ENCODE measurements around the gene SYNDIG1.

Gene SYNDIG1

GRCh38 chr20:24448170-24448569 lies 21.3 kb upstream of the SYNDIG1 start:
- no peak for DNase-seq (ENCODE audit: low read depth)

DNA sequence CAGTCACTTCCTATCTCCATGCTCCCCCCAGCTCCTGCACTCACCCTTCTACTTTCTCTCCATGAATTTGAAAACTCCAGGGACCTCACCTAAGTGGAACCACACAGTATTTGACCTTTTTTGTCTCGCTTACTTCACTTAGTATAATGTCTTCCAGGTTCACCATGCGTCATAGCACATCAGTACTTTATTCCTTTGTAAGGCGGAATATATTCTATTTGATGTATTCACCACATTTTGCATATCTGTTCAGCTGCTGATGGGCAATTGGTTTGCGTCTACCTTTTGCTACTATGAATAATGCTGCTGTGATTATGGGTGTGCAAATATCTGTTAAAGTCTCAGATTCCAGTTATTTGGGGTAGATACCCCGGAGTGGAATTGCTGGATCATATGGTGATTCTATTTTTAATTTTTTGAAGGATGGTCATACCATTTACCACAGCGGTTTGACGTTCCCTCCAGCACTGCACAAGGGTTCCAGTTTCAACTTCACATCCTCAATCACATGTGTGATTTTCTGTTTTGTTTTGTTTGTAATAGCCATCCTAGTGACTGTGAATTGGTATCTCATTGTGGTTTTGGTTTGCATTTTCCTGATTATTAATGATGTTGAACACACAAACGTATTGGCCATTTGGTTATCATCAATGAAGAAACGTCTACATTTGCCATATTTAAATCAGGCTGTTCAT lies 20.3 kb upstream of the SYNDIG1 start:
- DNase-seq (ENCODE audit: low read depth) = no peak

DNA sequence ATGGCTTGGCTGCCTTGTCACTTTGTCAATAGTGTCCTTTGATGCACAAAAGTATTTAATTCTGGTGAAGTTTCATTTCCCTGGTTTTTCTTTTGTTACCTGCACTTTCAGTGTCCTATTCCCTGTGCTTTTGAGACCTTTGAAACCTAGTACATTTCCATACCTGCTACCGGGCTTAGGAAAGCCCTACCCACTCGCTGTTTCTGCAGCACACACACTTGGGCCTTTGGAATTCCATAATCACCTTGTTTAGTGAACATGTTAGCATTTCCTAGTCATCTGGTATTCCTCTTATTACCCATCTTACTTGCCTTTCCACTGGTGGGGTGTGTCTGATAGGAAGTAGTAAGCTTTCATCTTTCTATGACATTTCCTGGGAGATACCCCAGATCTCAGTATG lies 19.3 kb upstream of the SYNDIG1 start:
- no peak for DNase-seq (ENCODE audit: low read depth)

- DNase-seq (ENCODE audit: low read depth) = no peak
Measured at GRCh38 chr20:24450624-24451376, 18.6 kb upstream of the SYNDIG1 start.

GRCh38 chr20:24451428-24451827 lies 18.0 kb upstream of the SYNDIG1 start:
- DNase-seq (ENCODE audit: low read depth) = no peak

GRCh38 chr20:24452016-24452415 lies 17.4 kb upstream of the SYNDIG1 start:
- no peak for DNase-seq (ENCODE audit: low read depth)

- no peak for DNase-seq (ENCODE audit: low read depth)
Measured at GRCh38 chr20:24452498-24453127, 16.8 kb upstream of the SYNDIG1 start.

- DNase-seq (ENCODE audit: low read depth) = no peak
Measured at GRCh38 chr20:24453869-24454268, 15.6 kb upstream of the SYNDIG1 start.

DNA sequence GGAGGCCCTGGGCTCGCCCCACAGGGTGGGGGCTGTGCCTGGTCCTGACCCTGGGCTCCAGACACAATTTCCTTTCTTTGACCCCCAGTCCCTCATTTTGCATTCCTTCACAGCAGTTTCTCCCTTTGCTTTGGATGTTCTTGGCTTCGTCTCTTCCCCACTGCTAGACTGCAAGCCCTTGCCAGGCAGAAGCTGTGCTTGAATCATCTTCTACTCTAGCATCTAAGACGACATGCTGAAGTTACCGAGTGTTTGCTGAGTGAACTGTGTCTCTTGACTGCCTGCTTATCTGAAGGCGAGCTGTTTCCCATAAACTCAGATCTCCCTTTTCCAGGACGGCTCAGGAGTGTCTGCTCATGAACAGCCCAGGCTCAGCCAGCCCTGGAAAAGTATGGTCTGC lies 14.3 kb upstream of the SYNDIG1 start:
- no peak for DNase-seq (ENCODE audit: low read depth)

- no peak for DNase-seq (ENCODE audit: low read depth)
Measured at GRCh38 chr20:24456398-24456781, 13.0 kb upstream of the SYNDIG1 start.

- no peak for DNase-seq (ENCODE audit: low read depth)
Measured at GRCh38 chr20:24458436-24458835, 11.0 kb upstream of the SYNDIG1 start.

DNA sequence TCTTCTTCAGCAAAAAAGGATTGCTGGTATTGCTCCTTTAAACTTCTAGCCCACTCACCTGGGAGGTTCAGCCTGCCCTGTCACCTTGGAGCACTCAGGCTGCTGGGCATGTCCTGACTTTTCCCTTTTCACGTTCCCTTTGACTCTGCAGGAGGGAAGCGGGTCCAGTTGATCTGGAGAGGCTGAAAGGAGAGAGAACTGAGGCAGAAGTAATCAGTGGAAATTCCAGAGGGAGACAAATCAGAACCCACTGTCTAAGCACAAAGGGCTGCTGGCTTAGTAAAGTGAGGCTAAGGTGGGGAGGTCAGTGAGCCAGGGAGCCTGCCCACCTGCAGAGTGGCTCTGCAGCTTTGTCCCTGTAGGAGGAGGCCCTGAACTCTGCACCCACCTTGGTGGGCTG lies 9.7 kb upstream of the SYNDIG1 start:
- no peak for DNase-seq (ENCODE audit: low read depth)

GRCh38 chr20:24460712-24461111 lies 8.7 kb upstream of the SYNDIG1 start:
- no peak for DNase-seq (ENCODE audit: low read depth)

DNA sequence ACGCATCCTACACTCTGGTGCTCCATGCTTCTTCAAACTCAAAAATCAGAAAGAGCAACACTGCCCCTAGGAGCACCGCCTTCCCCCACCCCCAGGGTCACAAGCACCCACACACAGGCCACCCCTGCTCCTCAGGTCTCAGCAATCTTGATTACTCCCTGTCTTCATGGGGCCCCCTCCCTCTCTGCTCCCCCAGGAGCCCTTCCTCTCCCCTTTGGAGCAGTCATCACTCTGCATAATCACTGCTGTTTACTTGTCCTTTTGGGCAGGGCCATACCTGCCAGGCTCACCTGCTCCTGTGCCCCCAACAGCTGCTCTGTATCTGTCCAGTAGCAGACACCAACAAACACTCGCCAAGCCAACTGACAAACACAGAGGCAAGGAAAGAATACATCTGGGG lies 7.6 kb upstream of the SYNDIG1 start:
- DNase-seq (ENCODE audit: low read depth) = no peak

DNA sequence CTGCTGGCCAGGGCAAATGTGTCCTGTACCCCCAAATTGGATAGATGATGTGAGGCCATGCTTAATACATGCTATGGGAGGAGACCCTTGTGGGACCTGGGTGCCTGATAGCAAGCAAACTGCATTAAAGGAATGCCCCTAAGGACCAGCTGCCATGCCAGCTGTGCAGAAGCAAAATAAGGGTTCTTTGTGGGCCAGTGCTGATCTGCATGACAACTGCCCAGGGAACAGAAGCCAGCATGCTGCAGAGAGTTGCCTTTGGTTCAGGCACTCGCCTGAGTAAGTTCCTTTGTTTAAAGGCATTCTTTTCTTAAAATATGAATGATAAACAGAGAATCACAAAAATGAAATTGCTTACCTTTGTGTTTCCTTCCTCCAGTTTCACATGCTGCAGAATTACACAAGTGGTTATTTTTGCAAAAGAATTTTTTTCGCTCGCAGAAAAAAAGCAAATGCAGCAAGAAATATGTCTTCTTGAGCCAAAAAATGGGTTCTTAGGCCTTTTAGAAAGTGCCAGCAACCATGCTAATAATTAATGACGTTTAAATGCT lies 6.9 kb upstream of the SYNDIG1 start:
- DNase-seq (ENCODE audit: low read depth) = no peak

GRCh38 chr20:24465159-24465558 lies 4.3 kb upstream of the SYNDIG1 start:
- no peak for DNase-seq (ENCODE audit: low read depth)

DNA sequence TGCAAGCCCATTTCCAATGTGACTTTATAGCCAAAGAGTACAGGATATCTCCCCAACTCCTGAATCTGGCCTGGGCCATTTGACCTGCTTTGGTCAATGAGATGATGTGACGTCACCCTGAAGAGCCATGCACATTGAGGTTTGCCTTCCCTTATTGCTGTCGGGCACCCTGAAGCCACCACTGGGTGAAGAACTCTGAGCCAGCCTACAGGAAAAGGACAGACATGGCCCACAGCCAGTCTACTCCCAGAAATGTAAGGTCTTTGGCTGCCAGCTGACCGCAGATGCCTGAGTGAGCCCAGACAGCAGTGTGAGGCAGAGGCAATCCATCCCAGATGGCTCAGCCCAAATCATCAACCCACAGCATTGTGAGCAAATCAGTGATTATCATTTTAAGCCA lies 3.7 kb upstream of the SYNDIG1 start:
- DNase-seq (ENCODE audit: low read depth) = peak; percentile 15

GRCh38 chr20:24468401-24469115 lies 871 bp upstream of the SYNDIG1 start:
- no peak for DNase-seq (ENCODE audit: low read depth)

- no peak for DNase-seq (ENCODE audit: low read depth)
Measured at GRCh38 chr20:24469894-24470745, 691 bp downstream of the SYNDIG1 start.

DNA sequence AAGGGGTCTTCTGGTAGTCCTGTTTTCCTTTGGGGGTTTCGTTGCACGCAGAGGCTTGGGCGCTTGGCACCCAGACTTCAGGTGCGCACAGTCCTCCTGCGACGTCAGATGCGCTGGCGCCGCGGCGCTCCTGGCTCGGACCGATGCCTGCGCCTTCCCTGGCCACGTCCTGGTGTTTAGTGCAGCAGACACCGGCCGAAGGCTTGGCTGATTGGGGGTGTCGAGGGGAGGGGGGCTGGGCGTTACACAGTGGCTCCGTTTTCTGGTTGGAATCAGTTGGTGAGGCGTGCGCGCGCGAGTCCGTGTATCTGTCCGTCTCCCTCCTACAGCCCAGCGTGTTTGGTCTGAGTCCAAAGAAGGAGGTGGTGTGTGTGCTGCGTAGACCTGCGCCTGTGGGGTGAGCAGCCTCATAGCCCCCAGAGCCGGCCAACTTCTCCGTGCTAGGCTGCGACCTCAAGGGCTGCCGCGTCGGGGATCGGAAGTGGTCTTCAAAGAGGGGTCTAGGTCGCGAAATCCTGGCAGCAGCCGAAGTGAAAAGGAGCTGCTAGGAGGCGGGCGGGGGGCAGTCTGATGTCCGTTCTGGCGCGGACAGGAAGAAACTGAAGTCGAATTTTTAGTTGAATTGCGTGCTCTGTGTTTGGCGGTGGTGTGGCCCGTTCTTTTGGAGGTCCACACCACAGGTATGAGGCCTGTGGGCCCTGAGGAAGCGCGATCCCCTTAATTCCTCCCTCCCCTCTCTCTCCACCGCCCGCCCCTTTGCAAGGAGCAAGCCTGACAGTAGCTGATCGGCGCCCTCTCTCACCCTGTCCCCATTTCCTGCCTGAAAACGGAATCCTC lies 1.5 kb downstream of the SYNDIG1 start:
- no peak for DNase-seq (ENCODE audit: low read depth)

- no peak for DNase-seq (ENCODE audit: low read depth)
Measured at GRCh38 chr20:24472426-24472825, 3.0 kb downstream of the SYNDIG1 start.
